Adrenal gland (tissue), 12 donors: ENCODE measurements around the gene DNAAF5. TPM values are rescaled to one million over a fixed set of nuclear protein-coding genes. Genes with fewer than 3 reads are reported as not detected.

ENCODE experiments used
- DNase-seq, 7 donors: peaks; one replicate each; pipeline ENCODE4 v3.0.0-alpha.2; 2019 to 2020
- H3K27ac ChIP-seq, 5 donors: fragments of 200-600 bp; sonication (generic) in 4 of 5; 1 replicate in 3 of 5; 2 replicates in 2 of 5; pipeline versions ENCODE4 v1.5.1 to v1.8.0; 2016 to 2020; ENCODE audit warnings: mild to moderate bottlenecking in 1 of 5
- H3K27me3 ChIP-seq: fragments of 200-600 bp; 2 replicates; pipeline ENCODE4 v1.8.0; 2021
- H3K36me3 ChIP-seq, 2 donors: fragments of 200-600 bp; replicated peaks in 1 of 2; 1 replicate in 1 of 2; 2 replicates in 1 of 2; pipeline versions ENCODE4 v1.5.1 to v1.8.0; 2018 to 2022
- H3K4me1 ChIP-seq, 2 donors: fragments of 200-600 bp; replicated peaks in 1 of 2; 1 replicate in 1 of 2; 2 replicates in 1 of 2; pipeline versions ENCODE4 v1.5.1 to v1.8.0; 2018 to 2021
- H3K4me3 ChIP-seq, 4 donors: fragments of 200-600 bp; sonication (generic) in 3 of 4; one replicate each; pipeline ENCODE4 v1.5.1; 2016 to 2018
- H3K9me3 ChIP-seq, 3 donors: fragments of 200-600 bp; sonication (generic) in 1 of 3; replicated peaks in 1 of 3; 1 replicate in 2 of 3; 2 replicates in 1 of 3; pipeline versions ENCODE4 v1.5.1 to v1.8.0; 2016 to 2021
- POLR2A ChIP-seq, 2 donors: fragments of 450-650 bp; IDR thresholded peaks; one replicate each; pipeline ENCODE4 v1.6.1; 2017; ENCODE audit warnings: antibody characterized with exemption in 2 of 2, mild to moderate bottlenecking in 2 of 2, moderate library complexity in 1 of 2
- WGBS, 4 donors: extraction: QIAGEN DNeasy Blood & Tissue Kit in 2 of 4; methylation state at CpG; one replicate each; pipeline versions ENCODE4 v1.1.5 to v1.1.7; 2013 to 2017; 5-methylcytosine and 5-hydroxymethylcytosine counted together
- intact Hi-C, 2 donors: fragments of 100-400 bp; cut with DNase I; formaldehyde crosslinking; loops; one replicate each; pipeline versions ENCODE4 v1.14.1 to v1.15.0; 2022 to 2023
- polyA plus RNA-seq, 3 donors: library from polyadenylated mRNA; stranded (reverse); fragments of 200-250 nt in 2 of 3; fragments of 350-450 nt in 1 of 3; fragmentation: Illumina TruSeq in 1 of 3; extraction: RNeasy Lipid Tissue Mini Kit (QIAGEN cat#74804) in 1 of 3; gene quantifications; one replicate each; pipeline ENCODE4 v1.2.3, GENCODE V29; 2013 to 2014
- total RNA-seq, 9 donors: library from RNA; depleted of rRNA in 4 of 9; stranded (reverse); fragments of >200 nt in 4 of 9; fragments of 120-200 nt in 1 of 9; fragmentation: NEBNext Ultra II Directional in 1 of 9; extraction: Animal tissue kit (Norgen Biotek cat#: 25700) in 1 of 9; gene quantifications; one replicate each; pipeline versions ENCODE4 v1.1.0 to v1.2.4, GENCODE V29; 2013 to 2023
- TF ChIP-seq, protein P1 (sequence below), 6 experiments: fragments of 450-650 bp in 4 of 6; fragments of 200-600 bp in 2 of 6; sonication (generic) in 1 of 6; IDR thresholded peaks; 1 replicate in 5 of 6; 2 replicates in 1 of 6; pipeline versions ENCODE4 v1.5.1 to v1.8.0; 2016 to 2021; ENCODE audit warnings: antibody characterized with exemption in 6 of 6, mild to moderate bottlenecking in 2 of 6, moderate library complexity in 1 of 6
- donor health status: healthy with polysubstance abuse.
- donor health status: Bipolar disorder and iron deficiency.
- donor health status: DM: yes; HTN: yes; CAD: no.
- donor health status: DM: no; HTN: no; CAD: no.
- donor health status: DM: no; HTN: no; CAD: no.
- donor health status: DM: yes; HTN: yes; CAD: no.

DNAAF5 gene
- total and polyA plus RNA-seq, 12 donors, result 7.9 to 32.7 (median 19.4) TPM

DNA sequence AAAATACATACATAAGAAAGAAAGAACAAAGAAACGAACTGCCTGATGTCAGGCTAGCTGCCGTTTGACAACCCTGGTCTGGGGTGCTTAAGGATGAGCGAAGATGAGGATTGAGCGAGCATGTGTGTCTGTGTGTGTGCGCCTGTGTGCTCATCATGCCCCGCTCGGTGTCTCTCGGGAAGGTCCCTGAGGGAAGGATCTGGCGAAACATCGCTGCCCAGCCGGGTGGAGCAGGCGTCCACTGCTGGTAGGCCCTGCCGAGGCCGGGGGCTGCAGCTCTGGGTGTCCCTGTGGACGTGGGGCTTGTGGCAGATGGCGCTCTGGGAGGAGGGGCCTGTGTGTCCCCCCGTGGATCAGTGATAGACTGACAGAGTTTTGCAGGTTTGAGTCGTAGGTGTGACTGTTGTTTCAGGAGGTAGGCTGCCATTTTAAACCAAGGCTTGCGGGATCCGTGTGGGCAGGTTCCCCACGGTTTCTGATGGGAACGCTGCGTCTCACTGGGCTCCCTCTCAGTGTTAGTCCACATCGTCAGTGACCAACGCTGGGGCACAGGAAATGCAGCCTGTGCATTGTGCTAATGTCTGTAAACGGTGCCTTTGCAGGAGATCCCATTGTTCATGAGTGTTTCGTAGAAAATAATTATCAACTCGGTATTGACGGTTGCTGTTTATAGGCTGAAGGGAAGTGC, 99.9 kb downstream of the DNAAF5 start:
- intact Hi-C loops, result no loop called here
- H3K9me3 ChIP-seq, result no peaks in the 10 kb centered on the region
- WGBS, 4 donors, result 76 to 88% (median 80%) methylated on average over 19 to 29 of the region's 29 CpGs
- H3K4me3 ChIP-seq, result no peak overlapping the region
- peak overlapping the region in 2 of 5 donors; percentile 40 to 55 for H3K27ac ChIP-seq
- peaks cover 11 to 48% of the 10 kb centered on the region in 2 donors for H3K4me1 ChIP-seq
- H3K27me3 ChIP-seq, result no peaks in the 10 kb centered on the region
- no peak for TF ChIP-seq POLR2A (IDR thresholded peaks at IDR 0.05)
- TF ChIP-seq, protein P1, sequence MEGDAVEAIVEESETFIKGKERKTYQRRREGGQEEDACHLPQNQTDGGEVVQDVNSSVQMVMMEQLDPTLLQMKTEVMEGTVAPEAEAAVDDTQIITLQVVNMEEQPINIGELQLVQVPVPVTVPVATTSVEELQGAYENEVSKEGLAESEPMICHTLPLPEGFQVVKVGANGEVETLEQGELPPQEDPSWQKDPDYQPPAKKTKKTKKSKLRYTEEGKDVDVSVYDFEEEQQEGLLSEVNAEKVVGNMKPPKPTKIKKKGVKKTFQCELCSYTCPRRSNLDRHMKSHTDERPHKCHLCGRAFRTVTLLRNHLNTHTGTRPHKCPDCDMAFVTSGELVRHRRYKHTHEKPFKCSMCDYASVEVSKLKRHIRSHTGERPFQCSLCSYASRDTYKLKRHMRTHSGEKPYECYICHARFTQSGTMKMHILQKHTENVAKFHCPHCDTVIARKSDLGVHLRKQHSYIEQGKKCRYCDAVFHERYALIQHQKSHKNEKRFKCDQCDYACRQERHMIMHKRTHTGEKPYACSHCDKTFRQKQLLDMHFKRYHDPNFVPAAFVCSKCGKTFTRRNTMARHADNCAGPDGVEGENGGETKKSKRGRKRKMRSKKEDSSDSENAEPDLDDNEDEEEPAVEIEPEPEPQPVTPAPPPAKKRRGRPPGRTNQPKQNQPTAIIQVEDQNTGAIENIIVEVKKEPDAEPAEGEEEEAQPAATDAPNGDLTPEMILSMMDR (IDR thresholded peaks at IDR 0.05), result no peak
- DNase-seq, result no peak
- no peaks in the 10 kb centered on the region for H3K36me3 ChIP-seq

GRCh38 chr7:828793-829561, 102.5 kb downstream of the DNAAF5 start:
- H3K9me3 ChIP-seq, result no peaks in the 10 kb centered on the region
- intact Hi-C loops, result no loop called here
- H3K4me3 ChIP-seq, result no peak overlapping the region
- no peak overlapping the region for H3K27ac ChIP-seq
- H3K27me3 ChIP-seq, result no peaks in the 10 kb centered on the region
- no peaks in the 10 kb centered on the region for H3K36me3 ChIP-seq
- TF ChIP-seq, protein P1 (IDR thresholded peaks at IDR 0.05), result no peak
- no peak for TF ChIP-seq POLR2A (IDR thresholded peaks at IDR 0.05)
- no peak for DNase-seq
- H3K4me1 ChIP-seq, result peaks cover 17 to 52% of the 10 kb centered on the region in 2 donors
- WGBS, 4 donors, result 90 to 95% (median 93%) methylated on average over 12 to 14 of the region's 14 CpGs

GRCh38 chr7:830069-830468, 103.6 kb downstream of the DNAAF5 start:
- DNase-seq, result no peak
- H3K27ac ChIP-seq, result peak overlapping the region in 1 of 5 donors; percentile 90
- H3K27me3 ChIP-seq, result no peaks in the 10 kb centered on the region
- no peak overlapping the region for H3K4me3 ChIP-seq
- 69 to 89% (median 73%) methylated on average over 8 to 12 of the region's 12 CpGs for WGBS, 4 donors
- no peak for TF ChIP-seq POLR2A (IDR thresholded peaks at IDR 0.05)
- TF ChIP-seq, protein P1 (IDR thresholded peaks at IDR 0.05), result no peak
- H3K9me3 ChIP-seq, result no peaks in the 10 kb centered on the region
- intact Hi-C loops, result loop anchor here in 1 of 2 donors (5.0 kb wide), 1 partner anchor 37 kb away; no protein-coding TSS in a partner anchor
- H3K36me3 ChIP-seq, result no peaks in the 10 kb centered on the region
- H3K4me1 ChIP-seq, result peaks cover 17 to 41% of the 10 kb centered on the region in 2 donors

DNA sequence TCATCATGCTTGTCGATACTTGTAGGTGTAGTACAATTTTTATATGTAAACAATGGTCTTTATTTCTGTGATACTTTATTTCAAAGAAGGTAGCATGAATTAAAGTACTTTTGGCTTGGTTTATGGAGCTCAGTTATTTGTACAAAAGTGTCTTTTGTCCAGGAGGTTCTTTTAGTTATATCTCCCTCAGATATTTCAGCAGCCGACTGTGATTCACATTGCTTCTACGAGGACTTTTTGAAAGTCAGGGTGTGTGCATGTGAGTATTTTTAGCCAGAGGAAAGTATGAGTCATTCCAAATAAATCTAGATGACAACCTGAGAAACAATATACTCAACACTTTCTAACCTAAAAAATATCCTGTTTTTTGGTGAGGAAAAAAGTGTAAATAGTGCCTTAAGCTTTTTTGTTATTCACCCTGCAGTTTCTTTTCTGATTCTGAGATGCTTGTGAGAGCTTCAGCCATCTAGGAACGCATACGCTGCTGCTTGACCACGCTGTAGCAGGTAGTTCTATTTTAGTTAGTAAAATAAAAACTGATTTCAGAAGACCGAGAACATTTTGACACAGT, 105.2 kb downstream of the DNAAF5 start:
- TF ChIP-seq, protein P1 (IDR thresholded peaks at IDR 0.05), result no peak
- TF ChIP-seq POLR2A (IDR thresholded peaks at IDR 0.05), result peak in 1 of 2 donors; percentile 80
- Histone ChIP-seq H3K4me3 (peak overlapping the region in 1 of 4 donors; percentile 48), H3K27me3 (no peaks in the 10 kb centered on the region), H3K4me1 (peaks cover 17 to 48% of the 10 kb centered on the region in 2 donors), H3K36me3 (no peaks in the 10 kb centered on the region), H3K27ac (peak overlapping the region; percentile 73 to 90 (median 83)), H3K9me3 (no peaks in the 10 kb centered on the region)
- intact Hi-C loops, result loop anchor here in 1 of 2 donors (5.0 kb wide), 1 partner anchor 36 kb away; no protein-coding TSS in a partner anchor
- DNase-seq, result peak in 6 of 7 donors; percentile 53 to 78 (median 67)
- WGBS, 4 donors, result 8 to 13% (median 12%) methylated on average over 7 of the region's 7 CpGs
